ENCODE data around the gene IGLL1.
A peak's percentile ranks its signal among the peaks of the same experiment; 100 is the strongest.
"Not testable (repeated sequence)": the region's sequence is repeated elsewhere in the genome, so short reads cannot be mapped to it uniquely, and the experiment has no call there.

The IGLL1 gene

GRCh38 chr22:23540837-23541236, 39.3 kb downstream of the IGLL1 start:
- not testable (repeated sequence) for DNase-seq (ENCODE audit: low read depth)

- DNase-seq (ENCODE audit: low read depth), result not testable (repeated sequence)
These were observed 40.3 kb downstream of the IGLL1 start for GRCh38 chr22:23539839-23540198.

GRCh38 chr22:23539135-23539838, 40.8 kb downstream of the IGLL1 start:
- DNase-seq (ENCODE audit: low read depth), result peak; percentile 38

- DNase-seq (ENCODE audit: low read depth), result not testable (repeated sequence)
These were observed 41.4 kb downstream of the IGLL1 start for GRCh38 chr22:23538696-23539030.

GRCh38 chr22:23537830-23538695, 42.0 kb downstream of the IGLL1 start:
- not testable (repeated sequence) for DNase-seq (ENCODE audit: low read depth)

GRCh38 chr22:23537416-23537815, 42.7 kb downstream of the IGLL1 start:
- DNase-seq (ENCODE audit: low read depth), result no peak

GRCh38 chr22:23536821-23537345, 43.2 kb downstream of the IGLL1 start:
- DNase-seq (ENCODE audit: low read depth), result no peak

- DNase-seq (ENCODE audit: low read depth), result not testable (repeated sequence)
These were observed 44.1 kb downstream of the IGLL1 start for GRCh38 chr22:23535790-23536661.

- no peak for DNase-seq (ENCODE audit: low read depth)
These were observed 45.0 kb downstream of the IGLL1 start for GRCh38 chr22:23534851-23535717.

GRCh38 chr22:23534201-23534850, 45.8 kb downstream of the IGLL1 start:
- DNase-seq (ENCODE audit: low read depth), result no peak

- no peak for DNase-seq (ENCODE audit: low read depth)
These were observed 46.3 kb downstream of the IGLL1 start for GRCh38 chr22:23533771-23534191.

- no peak for DNase-seq (ENCODE audit: low read depth)
These were observed 46.7 kb downstream of the IGLL1 start for GRCh38 chr22:23533328-23533762.

GRCh38 chr22:23532731-23533130, 47.4 kb downstream of the IGLL1 start:
- DNase-seq (ENCODE audit: low read depth), result no peak

GRCh38 chr22:23531966-23532705, 48.0 kb downstream of the IGLL1 start:
- DNase-seq (ENCODE audit: low read depth), result no peak

- DNase-seq (ENCODE audit: low read depth), result no peak
These were observed 48.7 kb downstream of the IGLL1 start for GRCh38 chr22:23531283-23531956.

GRCh38 chr22:23530766-23531282, 49.3 kb downstream of the IGLL1 start:
- no peak for DNase-seq (ENCODE audit: low read depth)

- DNase-seq (ENCODE audit: low read depth), result no peak
These were observed 50.0 kb downstream of the IGLL1 start for GRCh38 chr22:23530106-23530505.

GRCh38 chr22:23529166-23530103, 50.7 kb downstream of the IGLL1 start:
- no peak for DNase-seq (ENCODE audit: low read depth)
